Erythroblast (primary cell): Measurements from ENCODE around the gene SIL1.
"Not testable (repeated sequence)": the region's sequence is repeated elsewhere in the genome, so short reads cannot be mapped to it uniquely, and the experiment has no call there.

Source experiments
- DNase-seq, 2 experiments: peaks; one replicate each; lab custom pipeline; 2025; lab: John Stamatoyannopoulos, UW
- GATA1 ChIP-seq: IDR thresholded peaks from 2 replicates; pipeline ENCODE4 v1.6.1; 2011; ENCODE audit warnings: low read depth, mild to moderate bottlenecking, control low read depth, low read length, moderate library complexity
- POLR2A ChIP-seq: IDR thresholded peaks from 2 replicates; pipeline ENCODE4 v1.6.1; 2011; ENCODE audit warnings: mild to moderate bottlenecking, low read length

SIL1 gene

DNA sequence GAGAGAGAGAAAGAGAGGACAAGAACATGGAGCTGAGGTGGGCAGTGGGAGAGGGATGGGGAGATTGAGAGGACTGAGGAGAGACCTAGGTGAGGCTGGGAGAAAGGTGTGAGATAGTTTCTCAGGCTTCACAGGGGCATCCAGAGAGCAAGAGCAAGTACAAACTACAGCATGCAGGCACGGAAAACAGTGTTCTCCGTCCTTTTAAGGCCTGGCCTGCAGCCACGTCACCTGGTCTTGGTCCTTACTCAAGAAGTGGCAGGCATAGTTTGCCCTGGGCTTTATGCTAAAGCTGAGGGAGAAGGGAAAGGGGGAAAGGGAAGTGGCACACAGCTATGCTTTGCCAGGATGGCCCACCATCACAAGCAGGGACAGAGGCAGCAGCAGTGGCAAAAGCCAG lies 65.7 kb downstream of the SIL1 start:
- TF ChIP-seq POLR2A: no peak
- no peak for TF ChIP-seq GATA1

DNA sequence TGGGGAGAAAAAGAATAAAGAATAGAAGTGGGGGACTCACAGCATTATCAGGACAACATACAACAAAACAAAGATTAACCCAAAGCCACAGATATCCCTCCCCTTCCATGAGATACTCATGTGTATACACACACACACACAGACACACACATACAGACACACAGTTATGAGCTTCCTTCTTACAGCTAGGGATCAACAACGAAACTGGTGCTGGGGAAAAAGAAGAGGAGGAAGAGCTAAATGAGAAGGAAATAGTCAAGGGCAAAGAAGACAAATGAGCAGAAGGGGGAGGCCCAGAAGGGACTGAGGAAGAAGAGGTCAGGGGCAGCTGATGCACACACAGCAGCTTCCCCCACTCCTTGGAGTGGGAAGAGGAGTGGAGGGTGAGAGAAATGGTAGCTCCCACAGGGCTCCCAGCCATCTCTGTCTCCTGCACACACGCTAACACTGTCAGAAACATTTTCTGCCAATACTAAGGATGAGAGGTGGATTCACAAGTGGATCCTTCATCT lies 66.2 kb downstream of the SIL1 start:
- TF ChIP-seq GATA1 (no peak), POLR2A (no peak)
- no peak for DNase-seq

More for the DNA sequence above, 65.7 kb downstream of the SIL1 start:
- DNase-seq: no peak

DNA sequence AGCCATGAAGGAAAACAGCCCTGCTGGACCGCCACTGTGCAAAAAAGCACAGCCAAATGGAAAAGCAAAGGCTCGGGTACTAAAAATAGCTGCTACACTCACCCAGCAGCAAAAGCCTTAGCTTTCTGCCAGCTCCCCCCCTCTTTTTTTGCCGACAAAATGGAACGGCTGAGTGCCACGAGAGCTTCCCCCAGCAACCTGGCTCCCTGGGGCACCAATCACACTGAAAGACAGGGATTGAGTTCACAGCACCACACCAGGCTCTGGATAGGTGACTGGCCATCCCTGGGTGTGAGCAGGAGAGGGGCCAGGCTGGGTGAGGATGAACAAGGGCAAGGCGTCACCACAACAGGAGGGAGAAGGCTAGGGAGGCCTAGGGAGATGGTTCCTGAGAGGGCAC lies 66.7 kb downstream of the SIL1 start:
- no peak for TF ChIP-seq POLR2A
- no peak for TF ChIP-seq GATA1
- no peak for DNase-seq

DNA sequence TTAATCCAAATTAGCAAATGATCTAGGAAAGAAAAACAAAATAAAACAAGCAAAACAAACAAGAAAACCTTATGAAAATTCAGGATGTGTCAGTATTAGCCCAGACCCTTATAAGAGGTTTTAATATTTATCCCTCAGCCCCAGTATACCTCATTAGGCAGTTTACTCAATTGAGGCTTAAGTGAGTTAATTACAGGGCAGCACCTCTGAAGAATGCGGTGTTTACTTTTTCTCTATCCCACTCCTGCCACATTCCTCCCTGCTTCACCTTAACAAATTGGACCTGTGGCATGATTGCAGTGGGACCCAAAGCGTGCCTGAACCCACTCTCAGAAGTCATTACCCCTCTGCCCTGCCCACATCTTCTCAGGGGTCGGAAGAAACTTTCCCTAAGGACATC lies 67.1 kb downstream of the SIL1 start:
- DNase-seq: no peak

DNA sequence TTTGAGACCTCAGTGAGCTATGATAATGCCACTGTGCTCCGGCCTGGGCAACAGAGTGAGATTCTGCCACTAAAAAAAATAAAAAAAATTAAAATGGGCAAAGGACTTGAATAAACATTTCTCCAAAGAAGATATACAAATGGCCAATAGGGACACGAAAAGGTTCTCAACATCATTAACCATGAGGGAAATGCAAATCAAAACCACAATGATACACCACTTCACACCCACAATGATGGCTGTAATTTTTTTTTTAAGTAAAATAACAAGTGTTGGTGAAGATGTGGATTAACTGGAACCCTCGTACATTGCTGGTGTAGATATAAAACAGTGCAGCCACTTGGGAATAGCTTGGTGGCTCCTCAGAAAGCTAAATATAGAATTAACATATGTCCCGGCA lies 68.0 kb downstream of the SIL1 start:
- no peak for DNase-seq
- no peak for TF ChIP-seq POLR2A
- TF ChIP-seq GATA1: no peak

More for the DNA sequence above, 67.1 kb downstream of the SIL1 start:
- TF ChIP-seq GATA1: no peak
- no peak for TF ChIP-seq POLR2A

DNA sequence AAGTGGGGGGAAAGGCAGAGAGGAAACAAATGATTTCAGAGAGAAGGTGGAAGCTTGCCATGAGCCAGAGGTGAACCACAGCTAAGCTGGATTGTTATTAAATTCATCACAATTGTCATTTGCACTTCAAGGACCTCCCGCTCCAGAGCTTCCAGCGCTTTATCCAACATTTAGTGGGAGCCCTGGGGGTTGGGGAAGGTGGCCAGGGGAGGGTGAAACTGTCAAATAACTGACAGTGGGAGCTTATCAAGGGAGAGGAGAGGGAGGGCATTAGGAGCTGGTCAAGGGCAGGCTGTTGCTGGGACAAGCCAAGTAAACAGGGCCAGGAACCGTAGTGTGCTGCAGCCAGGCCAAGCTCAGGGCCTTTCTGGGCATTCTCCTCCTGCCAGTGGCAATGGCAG lies 71.5 kb downstream of the SIL1 start:
- DNase-seq: no peak
- no peak for TF ChIP-seq POLR2A
- no peak for TF ChIP-seq GATA1

DNA sequence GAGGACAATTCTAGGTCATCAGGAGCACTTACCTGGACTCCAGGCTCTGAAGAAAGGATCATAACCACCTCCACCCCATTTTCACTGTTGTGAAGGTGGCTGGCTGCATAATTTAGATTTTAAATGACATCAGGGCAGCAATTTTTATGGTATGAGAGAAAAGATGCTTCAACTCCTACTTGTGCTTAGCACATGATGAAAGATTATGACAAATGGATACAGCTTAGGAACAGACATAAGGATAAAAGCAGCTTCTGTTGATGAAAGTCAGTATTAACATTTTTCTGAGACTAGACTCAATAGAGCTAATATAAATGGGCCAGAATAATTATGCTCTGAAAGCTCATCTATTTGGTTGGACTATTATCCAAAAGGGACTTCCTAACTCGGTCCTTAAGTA lies 72.2 kb downstream of the SIL1 start:
- no peak for TF ChIP-seq GATA1
- no peak for TF ChIP-seq POLR2A
- DNase-seq: no peak

DNA sequence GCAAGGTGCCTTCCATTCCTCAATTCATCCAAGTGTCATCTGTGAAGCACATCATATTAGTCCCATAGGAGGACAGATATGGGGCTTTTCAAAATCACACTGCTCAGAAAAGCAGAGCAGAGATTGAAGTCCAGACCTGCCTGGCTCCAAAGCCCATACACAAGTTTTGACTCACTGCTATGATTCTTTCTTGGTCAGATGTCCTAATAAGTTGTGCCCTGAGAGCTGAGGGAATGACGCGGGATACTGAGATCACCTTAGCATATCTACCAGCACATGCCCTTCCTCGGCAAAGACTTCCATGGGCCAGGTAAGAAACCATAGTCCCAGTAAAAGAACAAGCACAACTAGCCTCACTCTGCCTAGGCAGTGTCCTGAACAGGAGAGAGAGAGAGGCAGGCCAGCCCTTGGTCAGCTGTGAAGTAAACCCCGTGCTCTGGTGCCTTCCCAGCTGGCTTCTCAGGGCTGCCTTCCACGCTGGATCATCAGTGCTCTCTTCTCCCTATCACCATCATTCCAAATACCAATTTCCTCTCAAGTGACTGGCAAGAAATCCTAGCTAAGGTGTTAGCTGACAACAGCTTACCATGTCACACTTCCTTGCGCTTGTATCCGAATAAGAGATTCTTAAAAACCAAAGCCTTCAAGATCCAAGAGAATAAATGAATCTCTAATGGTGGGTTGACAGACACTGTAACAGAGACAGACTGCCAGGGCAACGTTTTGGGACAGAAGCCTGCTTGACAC lies 73.2 kb downstream of the SIL1 start:
- no peak for TF ChIP-seq GATA1
- no peak for TF ChIP-seq POLR2A
- no peak for DNase-seq

DNA sequence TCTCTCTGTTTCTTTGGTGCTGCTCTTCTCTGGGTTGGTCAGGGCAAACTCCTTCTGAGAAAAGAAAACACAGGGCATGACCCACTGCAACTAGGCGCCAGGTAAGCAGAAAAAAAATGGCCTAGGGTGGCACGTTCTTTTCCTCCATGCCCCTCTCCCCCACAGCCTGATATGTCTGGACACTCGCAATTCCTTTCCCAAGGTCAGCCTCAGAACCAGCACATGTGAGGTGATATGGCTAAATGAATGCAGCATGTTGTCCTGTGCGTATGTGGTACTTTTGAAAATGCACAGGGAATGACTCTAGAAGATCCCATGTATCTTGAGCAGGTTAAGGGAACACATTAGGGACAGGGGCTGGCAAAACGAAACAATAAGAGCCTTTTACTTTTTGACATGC lies 77.0 kb downstream of the SIL1 start:
- DNase-seq: no peak
- TF ChIP-seq GATA1 (no peak), POLR2A (no peak)

DNA sequence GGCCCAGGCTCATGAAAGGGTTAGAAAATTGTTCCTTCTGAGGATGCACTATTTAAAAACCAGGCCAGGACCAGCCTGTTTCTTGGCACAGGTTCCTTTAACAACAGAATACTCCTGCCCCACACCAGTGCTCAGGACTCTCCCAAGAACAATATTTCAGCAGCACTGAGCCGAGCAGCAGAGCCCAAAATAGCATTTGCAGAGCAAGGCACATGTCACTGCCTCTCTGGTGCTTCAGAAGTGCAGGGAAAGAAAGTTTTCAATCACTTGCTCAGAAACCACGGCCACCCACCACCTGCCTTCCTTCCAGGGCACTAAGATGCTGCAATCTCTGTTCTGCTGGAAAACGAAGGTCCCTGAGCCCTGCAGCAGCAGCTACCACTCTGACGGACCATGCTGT lies 77.6 kb downstream of the SIL1 start:
- TF ChIP-seq POLR2A (no peak), GATA1 (no peak)
- no peak for DNase-seq

DNA sequence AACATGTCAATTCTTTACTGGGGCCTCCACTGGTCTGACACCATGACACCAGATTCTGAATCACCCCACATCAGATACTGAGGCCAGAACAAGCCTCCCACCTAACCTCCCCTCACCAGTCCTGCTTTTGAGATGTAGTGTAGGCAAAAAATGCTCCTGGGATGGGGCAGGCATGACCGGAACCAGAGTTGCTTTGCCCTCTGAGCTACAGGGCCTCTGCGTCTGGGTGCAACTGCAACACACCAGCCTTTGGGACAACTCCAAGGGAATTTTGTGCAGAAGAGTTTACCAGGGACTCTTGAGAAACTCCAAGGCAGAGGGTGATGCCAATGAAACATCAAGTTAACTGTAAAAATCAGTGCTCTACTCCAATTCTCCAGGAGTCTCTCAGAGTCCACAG lies 79.4 kb downstream of the SIL1 start:
- TF ChIP-seq GATA1 (no peak), POLR2A (no peak)
- no peak for DNase-seq

DNA sequence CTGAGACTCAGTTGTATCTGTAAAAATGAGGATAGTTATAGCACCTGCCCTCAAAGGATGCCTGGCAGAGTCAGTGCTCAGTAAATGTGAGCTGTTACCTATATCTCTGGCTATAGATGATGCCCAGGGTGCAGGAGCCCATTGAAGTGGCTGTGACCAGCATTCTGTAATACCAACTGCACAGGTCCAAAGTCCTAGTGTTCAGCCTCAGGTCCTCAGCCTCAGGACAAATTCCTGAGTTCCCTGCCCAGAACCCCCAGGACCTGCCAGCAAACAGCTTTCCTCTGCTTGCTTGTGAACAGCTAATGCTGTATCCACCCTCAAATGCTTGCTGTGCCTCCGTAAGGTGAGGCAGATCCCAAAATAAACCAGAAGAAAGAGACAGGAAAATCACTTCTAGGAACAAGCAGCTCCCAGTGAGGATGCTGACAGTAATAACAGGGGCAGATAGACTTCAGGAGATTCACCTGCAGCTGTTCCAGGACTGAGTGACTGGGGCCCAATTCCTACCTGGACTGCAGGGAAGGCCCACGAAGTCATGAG lies 80.8 kb downstream of the SIL1 start:
- TF ChIP-seq GATA1: no peak
- TF ChIP-seq POLR2A: no peak
- no peak for DNase-seq

DNA sequence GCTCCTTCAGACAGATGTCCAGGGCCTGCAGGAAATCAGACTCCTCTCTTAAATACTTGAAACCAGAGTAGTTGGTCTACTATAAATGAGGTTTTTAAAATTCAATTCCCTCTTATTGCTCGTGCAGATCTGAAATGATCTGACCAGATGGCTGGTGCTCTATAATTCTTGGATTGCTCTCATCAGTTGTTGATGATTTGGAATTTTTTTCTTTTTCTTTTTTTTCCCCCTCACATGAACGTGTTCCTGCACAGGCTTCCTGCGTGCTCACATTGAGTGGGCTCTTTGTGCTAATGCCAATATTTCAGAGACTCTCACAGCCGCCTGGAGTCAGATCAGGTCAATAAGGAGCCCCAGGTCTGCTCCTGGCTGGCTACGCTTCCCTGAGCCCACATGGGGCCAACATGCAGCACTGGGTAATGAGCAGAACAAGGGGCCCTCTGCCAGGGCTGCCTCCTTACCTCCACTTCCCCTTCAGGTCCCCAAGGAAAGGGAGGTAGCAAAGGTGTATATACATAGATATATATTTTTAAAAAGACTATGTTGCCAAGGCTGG lies 82.0 kb downstream of the SIL1 start:
- DNase-seq: no peak
- no peak for TF ChIP-seq POLR2A
- no peak for TF ChIP-seq GATA1

DNA sequence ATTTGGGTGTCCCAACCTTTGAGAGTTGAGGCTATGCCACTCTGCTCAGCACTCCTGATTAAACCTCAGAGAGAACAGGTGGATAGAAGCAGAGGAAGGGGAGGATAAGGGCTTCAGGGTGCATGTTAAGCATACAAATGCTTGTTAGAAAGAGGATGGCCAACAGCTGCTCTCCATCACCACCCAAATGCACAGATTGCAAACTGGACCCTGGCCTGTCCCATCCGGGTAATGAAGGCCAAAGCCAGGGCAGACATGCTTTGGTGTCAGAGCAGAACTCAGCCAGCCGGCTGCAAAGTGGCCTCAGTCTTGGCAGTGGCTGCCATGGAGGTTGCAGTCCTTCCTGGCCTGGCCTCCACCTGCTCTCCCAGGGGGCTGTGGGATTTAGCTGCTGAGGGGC lies 84.3 kb downstream of the SIL1 start:
- DNase-seq: no peak
- TF ChIP-seq POLR2A: no peak
- no peak for TF ChIP-seq GATA1

DNA sequence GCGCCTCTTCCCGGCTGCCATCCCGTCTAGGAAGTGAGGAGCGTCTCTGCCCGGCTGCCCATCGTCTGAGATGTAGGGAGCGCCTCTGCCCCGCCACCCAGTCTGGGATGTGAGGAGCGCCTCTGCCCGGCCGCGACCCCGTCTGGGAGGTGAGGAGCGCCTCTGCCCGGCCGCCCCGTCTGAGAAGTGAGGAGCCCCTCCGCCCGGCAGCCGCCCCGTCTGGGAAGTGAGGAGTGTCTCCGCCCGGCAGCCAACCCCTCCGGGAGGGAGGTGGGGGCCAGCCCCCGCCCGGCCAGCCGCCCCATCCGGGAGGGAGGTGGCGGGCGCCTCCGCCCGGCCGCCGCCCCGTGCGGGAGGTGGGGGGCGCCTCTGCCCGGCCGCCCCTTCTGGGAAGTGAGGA lies 85.8 kb downstream of the SIL1 start:
- not testable (repeated sequence) for DNase-seq
